HEK293T (cell line): ENCODE results near the gene MIOX.

Experiments used
- ARNT ChIP-seq: fragments of 450-650 bp; IDR thresholded peaks from 2 replicates; pipeline ENCODE4 v1.6.1; 2017; ENCODE audit warnings: mild to moderate bottlenecking
- BHLHE40 ChIP-seq: fragments of 450-650 bp; IDR thresholded peaks from 2 replicates; pipeline ENCODE4 v1.6.1; 2016; ENCODE audit warnings: mild to moderate bottlenecking, moderate library complexity, borderline replicate concordance
- FOXM1 ChIP-seq: fragments of 450-650 bp; IDR thresholded peaks from 2 replicates; pipeline ENCODE4 v1.6.1; 2017; ENCODE audit warnings: mild to moderate bottlenecking, borderline replicate concordance
- HDGF ChIP-seq: fragments of 450-650 bp; IDR thresholded peaks from 2 replicates; pipeline ENCODE4 v1.6.1; 2017; ENCODE audit warnings: antibody characterized with exemption, borderline replicate concordance
- L3MBTL2 ChIP-seq: fragments of 450-650 bp; conservative IDR thresholded peaks from 2 replicates; pipeline ENCODE4 v1.6.1; 2016; ENCODE audit warnings: mild to moderate bottlenecking
- SP1 ChIP-seq: fragments of 450-650 bp; IDR thresholded peaks from 2 replicates; pipeline ENCODE4 v1.6.1; 2017
- TARDBP ChIP-seq: fragments of 450-650 bp; IDR thresholded peaks from 2 replicates; pipeline ENCODE4 v1.6.1; 2016
- ZNF384 ChIP-seq: fragments of 450-650 bp; IDR thresholded peaks from 2 replicates; pipeline ENCODE4 v1.6.1; 2016
- TF ChIP-seq, protein P1 (sequence below): fragments of 450-650 bp; IDR thresholded peaks from 2 replicates; pipeline ENCODE4 v1.6.1; 2016

DNA sequence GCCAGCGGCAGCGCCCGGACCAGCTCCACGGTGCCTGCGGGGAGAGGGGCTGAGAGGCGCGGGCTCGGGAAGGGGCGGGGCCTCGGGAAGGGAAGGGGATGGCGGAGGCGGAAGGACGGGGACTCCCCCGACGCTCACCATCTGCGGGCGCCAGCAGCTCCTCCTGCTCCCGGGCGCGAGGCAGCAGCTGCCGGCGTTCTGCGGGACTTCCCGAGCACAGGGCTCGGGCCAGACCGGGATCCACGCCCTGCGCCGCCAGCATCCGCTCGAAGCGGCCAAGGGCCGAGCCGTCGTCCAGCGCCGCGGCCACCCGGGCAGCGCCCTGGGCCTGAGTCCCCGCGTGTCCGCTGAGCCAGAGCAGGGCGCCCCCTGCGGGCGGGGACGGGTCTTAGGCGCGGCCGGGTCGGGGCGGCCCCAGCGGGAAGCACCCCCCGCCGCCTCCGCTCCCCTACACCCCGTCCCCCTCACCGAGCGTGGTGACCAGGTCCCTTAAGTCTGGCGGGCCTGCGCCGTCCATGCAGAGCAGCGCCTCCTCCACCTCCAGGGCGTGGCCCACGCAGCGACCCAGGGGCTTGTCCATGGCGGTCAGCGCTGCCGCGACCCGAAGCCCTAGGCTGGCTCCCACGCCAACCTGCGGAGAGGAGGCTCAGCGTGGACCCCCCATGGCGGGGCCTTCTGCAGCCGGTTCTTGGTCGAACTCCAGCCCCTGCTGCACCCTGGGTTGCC, 39.6 kb downstream of the MIOX start:
- TF ChIP-seq TARDBP = peak; percentile 58; the same call in 1 of the 2 replicates
- no peak for TF ChIP-seq SP1
- TF ChIP-seq L3MBTL2 = no peak
- no peak for TF ChIP-seq BHLHE40
- TF ChIP-seq ZNF384 = no peak
- no peak for TF ChIP-seq FOXM1
- no peak for TF ChIP-seq ARNT
- no peak for TF ChIP-seq HDGF
- TF ChIP-seq, protein P1, sequence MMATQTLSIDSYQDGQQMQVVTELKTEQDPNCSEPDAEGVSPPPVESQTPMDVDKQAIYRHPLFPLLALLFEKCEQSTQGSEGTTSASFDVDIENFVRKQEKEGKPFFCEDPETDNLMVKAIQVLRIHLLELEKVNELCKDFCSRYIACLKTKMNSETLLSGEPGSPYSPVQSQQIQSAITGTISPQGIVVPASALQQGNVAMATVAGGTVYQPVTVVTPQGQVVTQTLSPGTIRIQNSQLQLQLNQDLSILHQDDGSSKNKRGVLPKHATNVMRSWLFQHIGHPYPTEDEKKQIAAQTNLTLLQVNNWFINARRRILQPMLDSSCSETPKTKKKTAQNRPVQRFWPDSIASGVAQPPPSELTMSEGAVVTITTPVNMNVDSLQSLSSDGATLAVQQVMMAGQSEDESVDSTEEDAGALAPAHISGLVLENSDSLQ = no peak
